GM21360 (cell line): ENCODE measurements around the gene TINCR.

Source experiments
- ATAC-seq: cut with Tn5 transposase; IDR thresholded peaks from one replicate; pipeline ENCODE4 v1.9.1; 2021; ENCODE audit warnings: mild to moderate bottlenecking, moderate library complexity; ENCODE audit not compliant: unreplicated experiment

The TINCR gene

GRCh38 chr19:5519076-5519475, 48.7 kb downstream of the TINCR start:
- no peak for ATAC-seq

- ATAC-seq = no peak
Measured at GRCh38 chr19:5515737-5516136, 52.0 kb downstream of the TINCR start.

- ATAC-seq = no peak
Measured at GRCh38 chr19:5514001-5514400, 53.8 kb downstream of the TINCR start.

GRCh38 chr19:5512715-5513114, 55.0 kb downstream of the TINCR start:
- no peak for ATAC-seq
